ENCODE measurements around the gene ZNF519.
A peak's percentile ranks its signal among the peaks of the same experiment; 100 is the strongest.
"Not testable (repeated sequence)": the region's sequence is repeated elsewhere in the genome, so short reads cannot be mapped to it uniquely, and the experiment has no call there.

ZNF519 gene

GRCh38 chr18:14132271-14132700 lies at the start of gene ZNF519:
TSS of gene ZNF519 (minus strand) at chr18:14132435. CDS start at chr18:14132277, 158 bp downstream.
- DNase-seq (ENCODE audit: low read depth) = peak; percentile 91

GRCh38 chr18:14179306-14179705 lies 47.1 kb upstream of the ZNF519 start:
- DNase-seq (ENCODE audit: low read depth) = no peak

- DNase-seq (ENCODE audit: low read depth) = peak; percentile 75
These were observed 46.3 kb upstream of the ZNF519 start for GRCh38 chr18:14178321-14179196.

GRCh38 chr18:14177540-14178320 lies 45.5 kb upstream of the ZNF519 start:
- not testable (repeated sequence) for DNase-seq (ENCODE audit: low read depth)

GRCh38 chr18:14175404-14175803 lies 43.2 kb upstream of the ZNF519 start:
- not testable (repeated sequence) for DNase-seq (ENCODE audit: low read depth)

- DNase-seq (ENCODE audit: low read depth) = no peak
These were observed 42.5 kb upstream of the ZNF519 start for GRCh38 chr18:14174706-14175085.

GRCh38 chr18:14174002-14174705 lies 41.9 kb upstream of the ZNF519 start:
- DNase-seq (ENCODE audit: low read depth) = not testable (repeated sequence)

- DNase-seq (ENCODE audit: low read depth) = not testable (repeated sequence)
These were observed 41.1 kb upstream of the ZNF519 start for GRCh38 chr18:14173116-14173951.

GRCh38 chr18:14172142-14173115 lies 40.2 kb upstream of the ZNF519 start:
- DNase-seq (ENCODE audit: low read depth) = not testable (repeated sequence)

- not testable (repeated sequence) for DNase-seq (ENCODE audit: low read depth)
These were observed 39.3 kb upstream of the ZNF519 start for GRCh38 chr18:14171301-14172141.

GRCh38 chr18:14170367-14171036 lies 38.3 kb upstream of the ZNF519 start:
- not testable (repeated sequence) for DNase-seq (ENCODE audit: low read depth)

- not testable (repeated sequence) for DNase-seq (ENCODE audit: low read depth)
These were observed 30.7 kb upstream of the ZNF519 start for GRCh38 chr18:14162915-14163314.

- not testable (repeated sequence) for DNase-seq (ENCODE audit: low read depth)
These were observed 19.4 kb upstream of the ZNF519 start for GRCh38 chr18:14151564-14152113.

- not testable (repeated sequence) for DNase-seq (ENCODE audit: low read depth)
These were observed 18.5 kb upstream of the ZNF519 start for GRCh38 chr18:14150766-14151165.

- not testable (repeated sequence) for DNase-seq (ENCODE audit: low read depth)
These were observed 17.7 kb upstream of the ZNF519 start for GRCh38 chr18:14149916-14150420.

GRCh38 chr18:14149121-14149850 lies 17.1 kb upstream of the ZNF519 start:
- not testable (repeated sequence) for DNase-seq (ENCODE audit: low read depth)
